ENCODE data around the gene TMEM132C. TPM values are rescaled to one million over a fixed set of nuclear protein-coding genes. Genes with fewer than 3 reads are reported as not detected.

The TMEM132C gene
- total and polyA plus RNA-seq, 7 donors = 0.60 to 3.5 (median 1.7) TPM; not detected in 1

DNA sequence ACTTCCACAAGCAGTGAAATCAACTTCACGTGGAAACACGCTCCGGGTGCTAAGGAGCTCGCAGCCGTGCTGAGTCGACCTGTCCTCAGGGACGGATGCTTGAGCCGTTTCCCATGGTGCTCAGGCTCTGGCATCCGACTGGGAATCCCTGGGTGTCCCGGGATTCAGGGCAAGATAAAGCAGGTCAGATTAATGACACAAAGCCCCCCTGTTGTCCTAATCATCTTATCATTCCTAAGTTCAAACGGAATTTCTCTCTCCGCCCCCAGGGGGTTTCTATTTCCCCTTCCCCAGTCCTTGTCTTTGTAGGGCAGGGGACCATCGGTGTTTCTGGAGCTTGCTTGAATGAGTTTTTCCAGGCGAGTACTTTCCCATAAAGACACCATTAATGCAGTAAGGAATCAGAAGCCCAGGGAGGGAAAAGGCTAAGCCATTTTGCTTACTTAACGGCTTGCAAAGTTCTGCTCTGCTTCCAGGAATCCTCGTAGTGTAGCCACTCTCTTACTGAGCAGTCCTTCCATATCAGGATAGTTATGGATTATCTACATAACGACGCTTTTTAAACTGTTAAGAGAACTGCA lies 116.5 kb downstream of the TMEM132C start:
- no peaks in the 10 kb centered on the region for H3K9me3 ChIP-seq
- no peaks in the 10 kb centered on the region for H3K4me1 ChIP-seq
- no peak overlapping the region for H3K4me3 ChIP-seq
- no peak overlapping the region for H3K27ac ChIP-seq
- no peak for TF ChIP-seq POLR2AphosphoS5 (IDR thresholded peaks at IDR 0.05)
- no peak for TF ChIP-seq POLR2A (IDR thresholded peaks at IDR 0.05)
- no peak for TF ChIP-seq EP300 (IDR thresholded peaks at IDR 0.05)
- TF ChIP-seq CTCF (IDR thresholded peaks at IDR 0.05) = no peak
- peaks cover 0 to 30% (median 2%) of the 10 kb centered on the region in 3 donors for H3K27me3 ChIP-seq
- no peak for DNase-seq
- intact Hi-C loops (cut with DNase I) = no loop called here
- no peaks in the 10 kb centered on the region for H3K36me3 ChIP-seq
- 56 to 66% methylated on average over 18 of the region's 18 CpGs for WGBS, 2 donors

- DNase-seq = no peak
- Histone ChIP-seq H3K9me3 (no peaks in the 10 kb centered on the region), H3K4me3 (no peak overlapping the region), H3K36me3 (no peaks in the 10 kb centered on the region), H3K27me3 (peaks cover 0 to 34% (median 2%) of the 10 kb centered on the region in 3 donors), H3K27ac (no peak overlapping the region), H3K4me1 (no peaks in the 10 kb centered on the region)
- intact Hi-C loops (cut with DNase I) = no loop called here
- 89 to 93% methylated on average over 9 of the region's 9 CpGs for WGBS, 2 donors
- TF ChIP-seq POLR2AphosphoS5 (IDR thresholded peaks at IDR 0.05) (no peak), POLR2A (IDR thresholded peaks at IDR 0.05) (no peak), CTCF (IDR thresholded peaks at IDR 0.05) (no peak), EP300 (IDR thresholded peaks at IDR 0.05) (no peak)
Observed at GRCh38 chr12:128385736-128386135, 118.8 kb downstream of the TMEM132C start.

DNA sequence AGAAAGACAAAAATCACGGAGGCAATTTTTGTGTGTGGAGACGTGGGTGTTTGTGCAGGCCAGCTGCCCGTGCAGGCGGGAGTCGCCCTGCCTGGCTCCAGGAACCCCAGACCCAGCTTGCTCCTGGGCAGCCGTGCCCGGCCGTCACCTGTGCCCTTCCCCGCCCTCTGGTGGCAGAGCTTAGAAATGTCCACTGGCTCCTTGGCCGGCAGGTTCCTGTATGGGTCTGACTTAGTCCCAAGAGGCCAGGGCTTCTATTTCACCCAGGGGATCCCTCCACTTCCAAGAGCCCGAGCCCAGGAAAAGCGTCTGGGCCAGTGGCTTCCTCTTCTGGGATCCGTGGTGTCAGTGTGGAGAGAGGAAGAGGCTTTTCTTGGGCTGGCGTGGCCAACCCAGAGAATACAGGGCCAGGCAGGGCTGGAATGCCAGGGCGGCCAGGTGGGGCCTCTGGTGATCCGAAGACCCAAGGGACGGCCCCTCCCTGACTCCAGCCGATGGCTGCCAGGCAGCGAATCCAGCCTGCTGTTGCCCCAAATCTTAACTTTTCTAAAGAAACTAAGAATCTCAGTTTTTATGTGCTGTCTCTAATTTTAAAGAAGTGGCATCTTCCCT lies 120.9 kb downstream of the TMEM132C start:
- Histone ChIP-seq H3K4me1 (no peaks in the 10 kb centered on the region), H3K4me3 (no peak overlapping the region), H3K9me3 (no peaks in the 10 kb centered on the region), H3K27me3 (peaks cover 0 to 16% (median 0%) of the 10 kb centered on the region in 3 donors), H3K36me3 (no peaks in the 10 kb centered on the region), H3K27ac (peak overlapping the region in 2 of 4 donors; percentile 38 to 42)
- WGBS, 2 donors = 25 to 28% methylated on average over 19 of the region's 19 CpGs
- no peak for DNase-seq
- intact Hi-C loops (cut with DNase I) = no loop called here
- TF ChIP-seq POLR2AphosphoS5 (IDR thresholded peaks at IDR 0.05) (no peak), CTCF (IDR thresholded peaks at IDR 0.05) (no peak), EP300 (IDR thresholded peaks at IDR 0.05) (no peak), POLR2A (IDR thresholded peaks at IDR 0.05) (no peak)

GRCh38 chr12:128388461-128389000 lies 121.6 kb downstream of the TMEM132C start:
- DNase-seq = peak; percentile 75
- TF ChIP-seq POLR2A (IDR thresholded peaks at IDR 0.05) (no peak), POLR2AphosphoS5 (IDR thresholded peaks at IDR 0.05) (no peak), CTCF (IDR thresholded peaks at IDR 0.05) (no peak), EP300 (IDR thresholded peaks at IDR 0.05) (no peak)
- 37 to 60% methylated on average over 14 of the region's 14 CpGs for WGBS, 2 donors
- peaks cover 0 to 16% (median 0%) of the 10 kb centered on the region in 3 donors for H3K27me3 ChIP-seq
- H3K4me3 ChIP-seq = no peak overlapping the region
- H3K27ac ChIP-seq = peak overlapping the region in 3 of 4 donors; percentile 38 to 57 (median 42)
- H3K9me3 ChIP-seq = no peaks in the 10 kb centered on the region
- H3K4me1 ChIP-seq = no peaks in the 10 kb centered on the region
- no peaks in the 10 kb centered on the region for H3K36me3 ChIP-seq
- intact Hi-C loops (cut with DNase I) = no loop called here

Data from sigmoid colon (tissue), 7 donors.